ENCODE measurements around the gene RNU5D-1. TPM values are rescaled to one million over a fixed set of nuclear protein-coding genes. Genes with fewer than 3 reads are reported as not detected.

The RNU5D-1 gene
- total and polyA plus RNA-seq, 2 of the 13 experiments (the other 11 are each of a cell fraction or from before 2014, with no cell fraction given): 165 TPM; not detected in 1

DNA sequence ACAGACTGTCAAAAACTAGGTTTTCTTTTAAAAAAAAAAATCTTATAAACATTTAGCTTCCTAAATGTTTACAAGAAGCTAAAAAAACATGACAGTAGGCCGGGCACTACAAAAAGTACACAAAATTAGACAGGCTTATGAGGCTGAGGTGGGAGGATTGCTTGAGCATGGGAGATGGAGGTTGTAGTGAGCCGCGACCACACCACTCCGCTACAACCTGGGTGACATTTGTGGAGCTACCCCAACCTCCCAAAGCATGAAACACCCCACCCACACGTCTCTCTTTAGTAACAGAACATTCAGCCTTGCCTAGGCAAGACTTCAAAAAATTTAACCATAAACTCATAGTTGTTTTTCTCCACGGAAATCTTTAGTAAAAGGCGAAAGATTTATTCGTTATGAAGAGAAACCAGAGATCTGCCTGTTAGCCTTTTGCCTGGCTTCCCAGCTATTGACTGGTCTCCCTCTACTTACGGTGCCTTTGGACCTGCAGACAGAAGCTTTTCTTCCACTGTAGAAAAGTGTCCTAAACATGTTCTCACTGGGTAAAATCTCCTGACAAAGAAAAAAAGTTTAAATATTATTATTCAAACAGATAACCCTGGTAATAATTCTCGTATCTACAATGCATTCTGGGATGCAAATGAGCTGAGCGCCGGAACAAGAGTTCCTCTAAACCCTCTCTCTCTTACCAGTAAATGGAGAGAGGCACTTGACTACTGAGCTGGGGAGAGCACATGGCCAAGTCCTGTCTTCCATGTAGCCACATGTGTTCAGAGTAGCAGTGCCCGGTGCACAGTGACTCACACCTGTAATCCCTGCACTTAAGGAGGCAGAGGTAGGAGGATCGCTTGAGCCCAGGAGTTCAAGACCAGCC, 9.2 kb downstream of the RNU5D-1 start (continued):
- no peak for TF ChIP-seq ZNF724P (CRISPR knock-in tag; IDR thresholded peaks at IDR 0.05; ENCODE audit: borderline replicate concordance)
- TF ChIP-seq ZSCAN31 (CRISPR knock-in tag; IDR thresholded peaks at IDR 0.05; ENCODE audit: low read depth): peak; percentile 86; the same call in 1 of the 2 replicates
- no peak for TF ChIP-seq ZNF775 (CRISPR knock-in tag; IDR thresholded peaks at IDR 0.05; ENCODE audit: borderline replicate concordance)
- no peak for TF ChIP-seq ZBTB3 (CRISPR knock-in tag; IDR thresholded peaks at IDR 0.05; ENCODE audit: borderline replicate concordance, low read depth)
- peak; percentile 86 for TF ChIP-seq RAD21 (CRISPR knock-in tag; IDR thresholded peaks at IDR 0.05)
- peak; percentile 98; the same call in 1 of the 2 replicates for TF ChIP-seq TOE1 (CRISPR knock-in tag; IDR thresholded peaks at IDR 0.05)
- TF ChIP-seq KMT2A (CRISPR knock-in tag; IDR thresholded peaks at IDR 0.05): peak; percentile 43; the same call in 1 of the 2 replicates
- peak; percentile 97 for TF ChIP-seq MED1 (CRISPR knock-in tag; IDR thresholded peaks at IDR 0.05)
- TF ChIP-seq, protein P1, sequence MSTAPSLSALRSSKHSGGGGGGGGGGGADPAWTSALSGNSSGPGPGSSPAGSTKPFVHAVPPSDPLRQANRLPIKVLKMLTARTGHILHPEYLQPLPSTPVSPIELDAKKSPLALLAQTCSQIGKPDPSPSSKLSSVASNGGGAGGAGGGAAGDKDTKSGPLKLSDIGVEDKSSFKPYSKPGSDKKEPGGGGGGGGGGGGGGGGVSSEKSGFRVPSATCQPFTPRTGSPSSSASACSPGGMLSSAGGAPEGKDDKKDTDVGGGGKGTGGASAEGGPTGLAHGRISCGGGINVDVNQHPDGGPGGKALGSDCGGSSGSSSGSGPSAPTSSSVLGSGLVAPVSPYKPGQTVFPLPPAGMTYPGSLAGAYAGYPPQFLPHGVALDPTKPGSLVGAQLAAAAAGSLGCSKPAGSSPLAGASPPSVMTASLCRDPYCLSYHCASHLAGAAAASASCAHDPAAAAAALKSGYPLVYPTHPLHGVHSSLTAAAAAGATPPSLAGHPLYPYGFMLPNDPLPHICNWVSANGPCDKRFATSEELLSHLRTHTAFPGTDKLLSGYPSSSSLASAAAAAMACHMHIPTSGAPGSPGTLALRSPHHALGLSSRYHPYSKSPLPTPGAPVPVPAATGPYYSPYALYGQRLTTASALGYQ (CRISPR knock-in tag; IDR thresholded peaks at IDR 0.05): 0 out of 2 replicates have a peak, but pooled peaks have one; percentile 52
- TF ChIP-seq ZBTB21 (CRISPR knock-in tag; IDR thresholded peaks at IDR 0.05): peak; percentile 33; the same call in 1 of the 2 replicates
- no peak for TF ChIP-seq SKI (IDR thresholded peaks at IDR 0.05; ENCODE audit: partially characterized antibody)
- TF ChIP-seq, protein P2, sequence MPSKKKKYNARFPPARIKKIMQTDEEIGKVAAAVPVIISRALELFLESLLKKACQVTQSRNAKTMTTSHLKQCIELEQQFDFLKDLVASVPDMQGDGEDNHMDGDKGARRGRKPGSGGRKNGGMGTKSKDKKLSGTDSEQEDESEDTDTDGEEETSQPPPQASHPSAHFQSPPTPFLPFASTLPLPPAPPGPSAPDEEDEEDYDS (CRISPR knock-in tag; IDR thresholded peaks at IDR 0.05): peak; percentile 98
- no peak for TF ChIP-seq DPF2 (CRISPR knock-in tag; IDR thresholded peaks at IDR 0.05; ENCODE audit: borderline replicate concordance, low read depth)
- TF ChIP-seq ZNF232 (CRISPR knock-in tag; IDR thresholded peaks at IDR 0.05; ENCODE audit: borderline replicate concordance): no peak; the same call in 1 of the 2 replicates
- TF ChIP-seq SMAD3 (CRISPR knock-in tag; IDR thresholded peaks at IDR 0.05): peak; percentile 83
- TF ChIP-seq ZNF510 (CRISPR knock-in tag; IDR thresholded peaks at IDR 0.05; ENCODE audit: low read depth): no peak
- TF ChIP-seq, protein P3, sequence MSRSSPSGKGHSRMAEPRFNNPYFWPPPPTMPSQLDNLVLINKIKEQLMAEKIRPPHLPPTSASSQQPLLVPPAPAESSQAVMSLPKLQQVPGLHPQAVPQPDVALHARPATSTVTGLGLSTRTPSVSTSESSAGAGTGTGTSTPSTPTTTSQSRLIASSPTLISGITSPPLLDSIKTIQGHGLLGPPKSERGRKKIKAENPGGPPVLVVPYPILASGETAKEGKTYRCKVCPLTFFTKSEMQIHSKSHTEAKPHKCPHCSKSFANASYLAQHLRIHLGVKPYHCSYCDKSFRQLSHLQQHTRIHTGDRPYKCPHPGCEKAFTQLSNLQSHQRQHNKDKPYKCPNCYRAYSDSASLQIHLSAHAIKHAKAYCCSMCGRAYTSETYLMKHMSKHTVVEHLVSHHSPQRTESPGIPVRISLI (CRISPR knock-in tag; IDR thresholded peaks at IDR 0.05; ENCODE audit: borderline replicate concordance): peak; percentile 52; the same call in 1 of the 2 replicates
- TF ChIP-seq MIXL1 (CRISPR knock-in tag; IDR thresholded peaks at IDR 0.05): peak; percentile 84
- TF ChIP-seq SPEN (CRISPR knock-in tag; IDR thresholded peaks at IDR 0.05; ENCODE audit: low read depth): no peak
- TF ChIP-seq, protein P4, sequence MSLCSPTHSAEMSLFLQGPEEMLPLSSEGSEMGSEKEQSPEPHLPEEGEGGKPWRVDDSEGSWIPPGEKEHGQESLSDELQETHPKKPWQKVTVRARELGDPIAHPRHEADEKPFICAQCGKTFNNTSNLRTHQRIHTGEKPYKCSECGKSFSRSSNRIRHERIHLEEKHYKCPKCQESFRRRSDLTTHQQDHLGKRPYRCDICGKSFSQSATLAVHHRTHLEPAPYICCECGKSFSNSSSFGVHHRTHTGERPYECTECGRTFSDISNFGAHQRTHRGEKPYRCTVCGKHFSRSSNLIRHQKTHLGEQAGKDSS (CRISPR knock-in tag; IDR thresholded peaks at IDR 0.05; ENCODE audit: borderline replicate concordance, low read depth): no peak
- TF ChIP-seq, protein P5, sequence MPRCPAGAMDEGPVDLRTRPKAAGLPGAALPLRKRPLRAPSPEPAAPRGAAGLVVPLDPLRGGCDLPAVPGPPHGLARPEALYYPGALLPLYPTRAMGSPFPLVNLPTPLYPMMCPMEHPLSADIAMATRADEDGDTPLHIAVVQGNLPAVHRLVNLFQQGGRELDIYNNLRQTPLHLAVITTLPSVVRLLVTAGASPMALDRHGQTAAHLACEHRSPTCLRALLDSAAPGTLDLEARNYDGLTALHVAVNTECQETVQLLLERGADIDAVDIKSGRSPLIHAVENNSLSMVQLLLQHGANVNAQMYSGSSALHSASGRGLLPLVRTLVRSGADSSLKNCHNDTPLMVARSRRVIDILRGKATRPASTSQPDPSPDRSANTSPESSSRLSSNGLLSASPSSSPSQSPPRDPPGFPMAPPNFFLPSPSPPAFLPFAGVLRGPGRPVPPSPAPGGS (CRISPR knock-in tag; IDR thresholded peaks at IDR 0.05): no peak
- TF ChIP-seq, protein P6, sequence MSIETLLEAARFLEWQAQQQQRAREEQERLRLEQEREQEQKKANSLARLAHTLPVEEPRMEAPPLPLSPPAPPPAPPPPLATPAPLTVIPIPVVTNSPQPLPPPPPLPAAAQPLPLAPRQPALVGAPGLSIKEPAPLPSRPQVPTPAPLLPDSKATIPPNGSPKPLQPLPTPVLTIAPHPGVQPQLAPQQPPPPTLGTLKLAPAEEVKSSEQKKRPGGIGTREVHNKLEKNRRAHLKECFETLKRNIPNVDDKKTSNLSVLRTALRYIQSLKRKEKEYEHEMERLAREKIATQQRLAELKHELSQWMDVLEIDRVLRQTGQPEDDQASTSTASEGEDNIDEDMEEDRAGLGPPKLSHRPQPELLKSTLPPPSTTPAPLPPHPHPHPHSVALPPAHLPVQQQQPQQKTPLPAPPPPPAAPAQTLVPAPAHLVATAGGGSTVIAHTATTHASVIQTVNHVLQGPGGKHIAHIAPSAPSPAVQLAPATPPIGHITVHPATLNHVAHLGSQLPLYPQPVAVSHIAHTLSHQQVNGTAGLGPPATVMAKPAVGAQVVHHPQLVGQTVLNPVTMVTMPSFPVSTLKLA (IDR thresholded peaks at IDR 0.05): peak; percentile 97

All from HepG2 (cell line).